GM18498 (cell line): ENCODE results near the gene YKT6.
A peak's percentile ranks its signal among the peaks of the same experiment; 100 is the strongest.
"Not testable (repeated sequence)": the region's sequence is repeated elsewhere in the genome, so short reads cannot be mapped to it uniquely, and the experiment has no call there.

Source experiments
- ATAC-seq: cut with Tn5 transposase; IDR thresholded peaks from one replicate; pipeline ENCODE4 v1.9.1; 2021; ENCODE audit warnings: mild to moderate bottlenecking, moderate library complexity; ENCODE audit not compliant: unreplicated experiment

YKT6 gene

GRCh38 chr7:44193011-44193802 lies 7.6 kb upstream of the YKT6 start:
- ATAC-seq, result no peak

- no peak for ATAC-seq
Observed at GRCh38 chr7:44194069-44194468, 6.7 kb upstream of the YKT6 start.

- no peak for ATAC-seq
Observed at GRCh38 chr7:44194562-44195145, 6.1 kb upstream of the YKT6 start.

GRCh38 chr7:44195889-44196288 lies 4.9 kb upstream of the YKT6 start:
- no peak for ATAC-seq

DNA sequence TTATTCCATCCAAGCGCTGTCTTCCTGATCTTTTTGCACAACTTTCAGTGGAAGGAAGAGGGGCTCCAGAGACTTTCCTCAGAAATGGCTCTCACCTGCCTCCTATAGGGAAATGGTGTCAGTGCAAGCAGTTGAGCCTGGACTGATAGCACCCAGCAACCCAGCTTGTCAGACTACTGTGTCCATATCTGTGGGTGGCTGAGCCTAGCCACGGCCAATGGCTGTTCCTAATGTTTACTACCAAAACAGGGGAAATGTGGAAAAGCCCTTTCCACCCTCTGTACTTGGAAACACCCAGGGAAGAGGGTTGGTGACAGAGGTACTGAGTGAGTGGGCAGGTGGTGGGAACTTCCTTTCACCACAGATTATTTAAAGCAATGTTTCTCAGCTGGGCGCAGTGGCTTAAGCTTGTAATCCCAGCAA lies 4.3 kb upstream of the YKT6 start:
- peak; percentile 32 for ATAC-seq

DNA sequence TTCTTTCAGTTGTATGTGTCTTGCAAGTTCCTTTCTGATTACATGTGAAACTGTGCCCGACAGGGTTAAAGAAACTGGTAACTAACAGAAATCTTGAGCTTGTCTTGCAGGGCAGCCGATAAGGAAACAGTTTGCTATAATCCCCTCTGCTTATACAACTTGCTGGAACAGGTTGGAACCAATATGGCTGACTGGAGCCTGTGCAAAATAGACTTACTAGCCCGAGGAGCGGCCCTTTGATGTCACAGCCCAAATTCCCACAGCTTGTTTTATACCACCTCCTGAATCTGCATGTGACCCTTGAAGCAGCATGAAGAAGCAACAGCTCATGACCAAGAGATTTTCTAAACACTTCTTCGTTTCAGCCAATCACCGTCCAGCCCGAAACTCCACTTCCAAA lies 3.3 kb upstream of the YKT6 start:
- ATAC-seq, result no peak

GRCh38 chr7:44200163-44200562 lies 615 bp upstream of the YKT6 start:
- not testable (repeated sequence) for ATAC-seq

DNA sequence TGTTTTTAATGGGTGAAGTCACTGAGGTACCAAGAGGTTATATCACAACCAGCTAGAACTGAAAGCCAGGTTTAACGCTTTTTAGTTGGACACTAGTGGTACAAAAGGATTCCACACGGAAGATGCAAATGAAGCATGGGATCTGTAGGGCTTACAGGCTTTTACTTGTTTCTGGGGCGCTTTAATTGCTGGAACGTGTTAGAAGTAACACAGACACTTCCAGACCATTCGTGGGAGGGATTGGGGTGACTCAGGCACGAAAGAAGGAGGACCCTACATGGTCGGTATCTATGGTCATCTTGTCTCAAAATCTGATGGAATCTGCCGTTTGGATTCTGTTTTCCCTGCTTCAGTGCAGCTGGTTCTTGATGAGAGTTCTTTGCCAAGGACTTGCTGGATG lies 1.0 kb downstream of the YKT6 start:
- no peak for ATAC-seq

DNA sequence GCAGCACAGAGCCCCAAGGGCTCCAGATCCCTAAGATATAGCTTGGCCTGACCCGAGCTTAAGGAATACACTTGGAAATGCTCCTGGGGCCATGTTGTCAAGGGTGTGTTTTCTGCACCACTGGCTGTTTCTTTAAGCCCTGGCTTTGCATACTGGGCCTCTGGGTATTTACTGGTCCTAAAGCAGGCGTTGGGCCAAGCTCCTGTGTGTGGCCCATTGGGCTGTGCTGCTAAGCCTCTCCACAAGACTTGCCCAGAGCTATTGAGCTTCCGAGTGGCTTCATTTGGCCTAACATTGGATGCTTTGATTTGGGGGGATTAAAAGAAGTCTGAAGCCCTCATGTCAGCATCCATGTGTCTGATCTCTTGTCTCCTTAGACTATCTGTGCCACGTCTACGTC lies 5.2 kb downstream of the YKT6 start:
- no peak for ATAC-seq

- ATAC-seq, result no peak
Observed at GRCh38 chr7:44208085-44208484, 7.3 kb downstream of the YKT6 start.

GRCh38 chr7:44210107-44210506 lies 9.3 kb downstream of the YKT6 start:
- no peak for ATAC-seq

GRCh38 chr7:44211126-44211675 lies 10.4 kb downstream of the YKT6 start:
- no peak for ATAC-seq

- no peak for ATAC-seq
Observed at GRCh38 chr7:44212018-44212417, 11.2 kb downstream of the YKT6 start.

GRCh38 chr7:44212581-44213184 lies 11.9 kb downstream of the YKT6 start:
- ATAC-seq, result no peak

DNA sequence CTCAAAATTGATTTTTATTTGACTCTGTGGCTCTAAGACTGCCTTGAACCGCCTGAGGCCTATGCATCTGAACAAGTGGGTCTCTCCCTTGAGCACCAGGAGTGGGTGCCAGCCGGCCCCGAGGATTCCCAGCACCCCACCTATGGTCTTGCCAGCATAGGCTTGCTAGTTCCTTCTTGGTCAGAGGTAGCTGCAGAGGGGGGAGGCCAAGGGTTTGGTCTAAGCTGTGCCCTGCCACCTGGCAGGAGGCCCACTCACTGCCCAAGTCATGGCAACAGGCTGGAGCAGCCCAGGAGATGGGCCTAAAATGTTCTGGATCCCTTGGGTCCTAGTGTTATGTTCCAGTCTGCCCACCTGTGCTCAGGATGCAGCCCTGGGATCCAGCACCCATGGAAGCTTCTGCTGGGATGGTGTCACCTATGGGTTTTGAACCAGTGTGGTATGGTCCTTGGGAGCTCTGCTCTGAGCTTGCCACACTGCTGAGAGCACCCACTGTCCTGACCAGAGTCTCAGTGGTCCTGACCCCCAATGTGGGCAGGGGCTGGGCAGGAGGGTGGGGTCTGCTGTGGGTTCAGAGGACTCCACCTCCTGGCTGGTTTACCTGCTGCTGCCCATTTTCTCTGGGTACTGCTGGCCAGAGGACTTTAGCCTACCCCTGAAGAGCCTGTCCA lies 12.6 kb downstream of the YKT6 start:
- ATAC-seq, result no peak

GRCh38 chr7:44213877-44214388 lies 13.2 kb downstream of the YKT6 start:
- no peak for ATAC-seq

GRCh38 chr7:44215531-44215930 lies 14.8 kb downstream of the YKT6 start:
- ATAC-seq, result no peak

- no peak for ATAC-seq
Observed at GRCh38 chr7:44216019-44216418, 15.2 kb downstream of the YKT6 start.

GRCh38 chr7:44216521-44217222 lies 15.9 kb downstream of the YKT6 start:
- no peak for ATAC-seq

- no peak for ATAC-seq
Observed at GRCh38 chr7:44217223-44217714, 16.5 kb downstream of the YKT6 start.
